Hepatic stellate cell (primary cell): ENCODE data around the gene EVA1A.
"Not testable (repeated sequence)": the region's sequence is repeated elsewhere in the genome, so short reads cannot be mapped to it uniquely, and the experiment has no call there.

Experiments used
- DNase-seq: peaks from one replicate; pipeline ENCODE4 v3.0.0; 2011; ENCODE audit warnings: low spot score

The EVA1A gene

DNA sequence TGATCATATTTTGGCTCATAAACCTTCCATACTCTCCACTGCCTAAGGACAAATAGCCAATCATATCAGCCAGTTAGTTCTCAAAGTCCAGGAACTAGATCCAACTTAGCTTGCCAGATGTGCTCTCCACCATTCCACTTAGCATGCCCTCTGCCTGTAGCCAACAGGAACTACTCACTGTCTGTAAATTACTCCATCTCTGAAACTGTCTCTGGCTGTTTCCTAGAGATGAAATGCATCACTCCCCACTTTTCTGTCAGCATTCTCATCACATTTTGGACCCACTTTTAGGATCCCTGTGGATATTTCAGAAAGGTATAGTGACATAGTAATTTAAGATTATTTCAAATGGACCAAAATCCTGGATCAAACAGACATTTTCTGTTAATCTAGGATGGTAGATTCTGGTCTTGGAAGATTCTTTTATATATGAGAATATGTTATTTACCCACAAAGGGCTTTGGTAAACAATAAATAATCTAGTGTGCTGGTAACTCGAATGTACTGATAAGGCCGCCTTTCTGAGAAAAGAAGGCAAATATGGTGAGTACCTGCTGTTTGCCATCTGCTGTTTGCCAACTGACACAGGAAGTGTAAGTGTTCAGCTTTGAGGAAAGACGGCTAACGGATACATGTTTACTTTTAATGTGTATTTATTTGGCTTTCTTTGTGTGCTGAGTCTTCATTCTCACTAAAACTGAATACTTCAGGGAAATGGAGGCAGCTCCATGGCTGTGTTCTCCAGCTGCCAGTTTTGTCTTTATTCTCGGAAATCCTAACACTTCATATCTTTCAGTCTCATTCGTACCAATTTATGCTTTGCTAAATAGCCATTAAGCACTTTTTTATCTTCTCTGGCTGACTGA, 79.5 kb downstream of the EVA1A start:
- peak; percentile 7 for DNase-seq

DNA sequence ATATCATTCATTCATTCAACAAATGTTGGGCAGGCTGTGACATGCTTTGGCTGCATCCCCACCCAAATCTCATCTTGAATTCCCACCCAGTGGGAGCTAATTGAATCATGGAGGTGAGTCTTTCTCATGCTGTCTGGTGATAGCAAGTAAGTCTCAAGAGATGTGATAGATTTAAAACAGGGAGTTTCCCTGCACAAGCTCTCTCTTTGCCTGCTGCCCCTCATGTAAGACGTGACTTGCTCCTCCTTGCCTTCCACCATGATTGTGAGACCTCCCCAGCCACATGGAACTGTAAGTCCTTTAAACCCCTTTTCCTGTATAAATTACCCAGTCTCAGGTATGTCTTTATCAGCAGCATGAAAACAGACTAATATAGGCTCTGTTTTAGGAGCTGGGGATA, 83.0 kb downstream of the EVA1A start:
- DNase-seq = not testable (repeated sequence)

DNA sequence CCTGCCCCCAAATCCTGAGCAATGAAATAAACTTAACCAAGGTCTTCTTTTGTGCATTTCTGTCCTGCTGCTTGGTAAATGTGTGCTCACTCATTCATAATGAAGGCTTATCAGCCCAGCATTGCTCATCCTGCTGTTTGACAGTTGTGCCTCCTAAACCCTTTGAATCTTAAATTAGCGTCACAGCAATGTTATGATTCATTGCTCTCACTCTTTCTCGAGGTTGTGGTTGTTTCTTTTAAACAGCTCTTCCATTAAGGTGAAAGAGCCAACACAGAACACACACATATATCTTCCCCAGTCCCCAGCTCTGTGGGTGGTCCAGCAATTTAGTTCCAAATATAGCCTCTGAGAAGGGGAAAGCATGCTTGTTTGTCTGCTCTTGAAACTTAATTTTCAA, 84.0 kb downstream of the EVA1A start:
- DNase-seq = peak; percentile 5

DNA sequence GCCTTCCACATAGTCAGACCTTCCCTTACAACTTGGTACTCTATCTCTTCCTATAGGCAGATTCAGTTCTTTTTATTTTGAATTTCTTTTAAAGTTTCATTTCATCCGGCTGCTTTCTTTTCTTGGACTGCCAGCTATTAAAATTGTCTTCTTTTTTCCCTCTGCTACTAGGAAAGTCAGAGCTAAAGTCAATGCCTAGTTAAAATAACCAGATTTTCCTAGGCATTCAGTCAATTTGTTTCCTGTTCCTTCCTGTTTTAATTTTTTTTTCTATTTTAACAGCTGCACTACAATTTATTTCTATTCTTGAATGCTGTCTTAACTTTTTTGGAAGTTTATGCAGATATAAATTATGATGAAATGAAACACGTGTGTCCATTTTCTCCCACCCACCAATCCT, 84.8 kb downstream of the EVA1A start:
- DNase-seq = no peak

DNA sequence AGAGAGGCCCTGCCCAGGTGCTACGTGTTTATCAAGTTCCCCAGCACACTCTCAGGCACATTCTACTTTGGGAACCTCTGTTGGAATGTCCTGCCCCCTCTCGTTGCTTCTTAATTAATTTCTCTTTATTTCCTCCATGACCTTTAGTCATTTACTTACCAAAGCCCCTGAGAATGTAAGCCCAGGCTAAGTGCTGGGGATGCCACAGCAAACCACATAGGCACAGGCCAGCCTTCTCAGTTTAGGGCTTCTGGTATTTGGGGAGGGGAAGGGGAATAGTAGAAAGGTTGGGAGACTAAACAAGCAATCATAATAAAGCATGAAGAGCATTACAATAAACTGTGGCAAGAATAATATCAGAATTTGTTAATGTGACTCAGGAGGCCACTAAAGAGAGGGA, 85.7 kb downstream of the EVA1A start:
- DNase-seq = no peak

DNA sequence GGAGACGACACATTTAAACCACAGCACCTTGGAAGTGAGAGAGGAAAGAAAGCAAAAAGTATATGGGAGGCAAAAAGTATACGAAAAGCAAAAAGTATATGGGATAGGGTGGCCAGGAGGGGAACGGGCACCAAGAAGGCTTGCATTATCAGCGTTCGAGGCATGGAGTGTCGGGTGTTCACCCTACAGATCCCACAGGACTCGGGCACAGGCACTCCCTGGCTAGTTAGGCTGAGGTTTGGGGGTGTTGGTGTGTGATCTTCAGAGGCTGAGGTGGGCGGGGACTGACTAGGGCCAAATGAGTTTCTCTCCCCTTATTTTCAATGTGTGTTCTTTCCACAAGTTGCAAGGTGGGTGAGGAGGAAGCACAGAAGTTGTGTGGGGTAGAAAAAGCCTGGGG, 86.6 kb downstream of the EVA1A start:
- DNase-seq = no peak

DNA sequence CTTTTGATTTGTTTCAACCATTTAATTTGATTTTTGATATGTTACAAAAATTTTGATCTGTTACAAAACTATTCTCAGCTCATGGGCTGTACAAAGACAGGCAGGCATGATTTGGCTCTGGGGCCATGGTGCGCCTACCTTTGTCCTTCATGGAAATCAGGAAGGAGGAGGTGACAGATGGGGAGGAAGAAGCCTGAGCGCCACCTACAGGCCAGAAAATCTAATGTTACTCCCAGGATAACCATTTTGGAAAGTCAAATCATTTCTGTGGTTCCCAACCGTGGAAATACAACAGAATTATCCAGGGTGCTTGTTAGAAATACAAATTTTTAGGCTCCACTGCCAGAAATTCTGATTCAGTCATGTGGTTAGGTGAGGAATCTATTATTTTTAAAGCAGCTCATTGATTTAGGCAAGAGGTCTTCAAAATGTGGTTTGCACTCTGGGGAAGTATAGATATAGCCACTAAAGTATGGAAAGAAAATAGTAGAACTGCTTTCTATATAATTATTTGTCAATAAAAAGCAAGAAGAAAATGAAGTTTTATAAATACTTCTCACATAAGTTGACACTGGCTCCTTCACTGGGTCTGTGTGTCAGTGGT, 93.9 kb downstream of the EVA1A start:
- DNase-seq = peak; percentile 14

DNA sequence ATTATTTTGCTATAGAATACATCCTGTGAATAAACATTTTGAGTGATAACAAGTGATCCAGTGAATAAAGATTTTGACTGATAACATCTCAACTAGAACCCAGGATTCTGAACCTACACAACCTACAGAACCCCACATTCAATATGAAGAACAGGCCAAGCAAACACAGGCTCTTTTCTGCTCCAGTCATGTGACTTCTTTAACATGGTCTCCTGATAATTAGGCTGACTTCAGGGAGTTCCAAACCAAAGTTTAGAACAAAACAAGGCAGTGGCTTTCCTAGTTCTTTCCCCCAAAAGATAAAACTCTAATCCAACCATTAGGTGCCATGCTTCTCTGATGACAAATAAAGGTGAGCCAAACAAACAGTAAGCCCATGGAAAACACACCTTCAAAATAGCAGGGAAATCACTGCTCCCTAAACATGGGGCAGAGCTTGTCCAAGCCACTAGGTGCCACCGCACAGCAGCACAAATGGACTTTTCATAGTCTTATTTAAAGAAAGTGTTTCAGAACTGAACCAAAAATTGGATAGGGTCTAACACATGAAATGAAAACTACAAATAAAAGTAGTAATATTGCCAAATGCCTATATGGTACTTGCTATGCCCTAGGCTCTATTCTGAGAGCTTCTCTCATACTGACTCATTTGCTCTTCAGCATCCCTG, 95.3 kb downstream of the EVA1A start:
- DNase-seq = peak; percentile 4

DNA sequence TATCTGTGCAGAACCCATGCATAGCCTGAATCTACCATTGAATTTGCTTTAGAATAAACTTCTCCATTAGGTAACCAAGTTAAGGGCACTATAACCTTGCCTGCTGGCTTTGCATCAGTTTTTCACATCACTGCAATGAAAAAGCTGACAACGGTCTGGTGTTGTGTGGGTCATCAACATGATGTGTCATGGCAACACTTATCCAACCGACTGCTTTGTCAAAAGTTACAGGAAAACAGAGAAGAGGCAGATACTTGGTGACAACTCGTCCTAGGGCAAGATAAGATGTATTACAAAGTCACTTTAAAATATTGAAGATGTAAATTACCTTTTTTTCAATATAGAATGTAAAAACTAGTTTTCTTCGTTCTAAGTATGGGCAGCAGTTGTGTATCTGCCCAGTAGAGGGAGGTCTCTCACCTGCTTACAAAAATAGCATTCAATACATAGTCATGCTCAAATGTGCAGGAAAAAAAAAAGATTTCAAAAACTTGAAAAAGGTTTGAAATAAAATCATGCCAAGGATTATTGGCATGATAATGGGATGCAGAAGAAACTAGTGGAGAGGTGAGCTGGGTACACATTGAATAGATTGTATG, 96.3 kb downstream of the EVA1A start:
- peak; percentile 4 for DNase-seq

DNA sequence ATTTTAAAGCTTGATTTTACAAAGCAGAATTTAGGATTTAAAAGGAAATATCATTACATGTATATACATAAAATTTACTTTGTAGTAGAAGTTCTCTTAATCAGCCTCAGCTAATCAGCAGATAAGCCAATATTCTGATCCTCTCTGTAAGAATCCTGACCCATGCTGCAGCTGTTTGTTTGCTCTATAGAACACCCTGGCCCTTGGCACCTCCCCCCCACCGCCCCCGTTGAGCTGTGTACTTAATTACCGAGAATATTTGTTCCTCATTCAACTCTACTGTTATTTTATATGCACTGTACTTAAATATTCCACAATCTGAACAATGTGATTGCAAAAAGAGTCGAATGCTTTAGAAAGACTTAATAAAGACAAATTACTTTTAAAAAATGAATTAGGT, 98.0 kb downstream of the EVA1A start:
- DNase-seq = no peak

DNA sequence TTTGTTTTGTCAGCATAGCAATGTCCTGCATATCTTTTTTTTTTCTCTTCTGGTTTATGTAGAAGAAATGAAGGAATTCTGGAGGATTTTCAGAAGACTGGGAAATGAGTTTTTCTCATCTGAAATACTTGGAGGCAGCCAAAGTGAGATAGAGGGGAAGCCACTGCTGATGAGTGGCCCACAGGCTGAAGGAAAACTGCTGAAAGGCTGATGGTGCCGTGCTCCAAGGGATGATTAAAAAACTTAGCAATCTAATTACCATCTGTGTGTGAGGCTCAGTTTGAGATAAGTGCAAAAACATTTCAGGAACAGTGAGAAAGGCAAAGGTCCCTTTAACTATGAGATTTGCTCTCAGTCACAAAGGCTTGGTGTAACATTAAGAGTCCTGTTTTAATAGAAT, 98.5 kb downstream of the EVA1A start:
- DNase-seq = no peak

DNA sequence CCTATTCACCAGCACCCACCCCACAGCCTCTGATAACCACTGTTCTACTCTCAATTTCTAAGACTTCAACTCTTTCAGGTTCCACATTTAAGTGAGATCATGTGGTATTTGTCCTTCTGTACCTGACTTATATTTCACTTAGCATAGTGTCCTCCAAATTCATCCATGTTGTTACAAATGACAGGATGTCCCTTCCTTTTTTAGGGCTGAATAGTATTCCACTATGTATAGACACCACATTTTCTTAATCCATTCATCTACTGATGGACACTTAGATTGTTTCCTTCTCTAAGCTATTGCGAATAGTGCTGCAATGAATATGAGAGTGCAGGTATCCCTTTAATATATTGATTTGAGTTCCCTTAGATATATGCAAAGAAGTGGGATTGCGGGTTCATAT, 100.1 kb downstream of the EVA1A start:
- DNase-seq = no peak

DNA sequence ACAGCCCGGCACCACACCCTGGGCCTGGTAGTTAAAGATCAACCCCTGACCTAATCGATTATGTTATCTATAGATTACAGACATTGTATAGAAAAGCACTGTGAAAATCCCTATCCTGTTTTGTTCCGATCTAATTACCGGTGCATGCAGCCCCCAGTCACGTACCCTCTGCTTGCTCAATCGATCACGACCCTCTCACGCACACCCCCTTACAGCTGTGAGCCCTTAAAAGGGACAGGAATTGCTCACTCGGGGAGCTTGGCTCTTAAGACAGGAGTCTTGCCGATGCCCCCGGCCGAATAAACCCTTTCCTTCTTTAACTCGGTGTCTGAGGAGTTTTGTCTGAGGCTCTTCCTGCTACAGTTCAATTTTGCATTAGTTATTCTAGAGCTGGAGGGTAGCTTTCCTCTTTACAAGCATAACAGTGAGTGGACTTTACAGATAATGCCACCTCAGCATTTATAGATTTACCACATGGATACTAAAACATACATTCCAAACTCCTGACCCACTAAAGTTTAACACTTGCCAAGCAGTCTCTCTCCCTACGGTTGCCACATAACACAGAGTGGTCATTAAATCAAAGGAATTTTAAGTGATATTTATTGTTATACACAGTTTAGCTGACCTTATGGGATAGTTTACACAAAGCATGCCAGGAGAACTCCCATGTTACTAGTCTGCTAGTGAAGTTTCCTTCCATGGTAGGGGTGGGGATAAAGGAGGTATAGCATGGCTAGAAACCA, 101.0 kb downstream of the EVA1A start:
- DNase-seq = peak; percentile 23

DNA sequence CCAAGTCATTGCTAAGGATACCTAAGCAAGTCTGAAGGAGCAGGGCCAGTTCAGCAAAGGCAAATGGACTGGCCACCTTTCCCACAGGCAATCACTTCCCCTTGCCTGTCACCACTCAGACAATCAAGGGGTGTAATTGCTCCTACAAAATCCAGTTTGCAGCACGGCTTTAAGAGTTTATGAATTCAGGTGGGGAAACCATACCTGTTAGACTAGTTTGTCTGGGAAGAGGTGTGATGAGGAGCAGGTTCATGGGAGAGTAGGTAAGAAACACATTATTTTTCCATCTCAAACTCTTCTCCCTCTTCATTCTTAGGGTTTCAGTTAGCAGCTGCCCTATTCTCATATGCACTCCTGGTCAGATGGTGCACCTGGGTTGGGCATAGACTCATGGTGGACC, 102.5 kb downstream of the EVA1A start:
- no peak for DNase-seq

DNA sequence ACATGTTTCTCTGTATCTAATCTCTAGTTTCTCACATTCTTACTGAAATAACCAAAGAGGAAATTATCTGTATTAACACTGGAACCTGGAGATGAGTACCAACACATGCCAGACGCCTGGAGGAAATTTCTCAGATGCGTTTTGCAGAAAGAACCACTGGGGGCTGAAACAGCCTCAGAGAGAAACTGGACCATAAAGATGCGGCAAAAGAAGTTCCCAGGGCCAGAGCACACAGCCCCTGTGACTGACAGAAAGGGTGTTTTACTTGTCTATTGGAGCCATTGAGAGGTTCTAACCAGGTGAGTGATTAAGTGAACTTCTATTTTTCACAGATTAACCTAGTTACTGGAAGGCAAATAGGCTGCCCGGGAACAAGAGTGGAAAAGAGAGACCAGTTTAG, 103.9 kb downstream of the EVA1A start:
- DNase-seq = no peak

DNA sequence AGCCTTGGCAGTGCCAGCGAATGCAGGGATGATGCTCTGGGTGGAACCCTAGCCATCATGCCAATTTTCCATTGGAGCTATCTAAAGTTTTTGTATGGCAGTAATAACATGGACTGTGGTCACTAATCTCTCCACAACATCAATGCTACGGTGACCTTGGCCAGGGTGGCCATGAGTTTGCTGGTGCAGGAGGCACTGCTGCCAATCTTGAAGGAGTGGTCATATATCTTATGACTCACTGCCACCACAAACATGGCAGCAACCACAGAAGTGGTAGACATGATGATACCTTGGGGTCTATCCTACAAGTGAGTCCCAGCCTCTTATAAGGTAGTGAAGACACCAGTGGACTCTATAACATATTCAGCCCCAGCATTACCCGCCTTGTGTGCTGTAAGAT, 104.6 kb downstream of the EVA1A start:
- DNase-seq = no peak

DNA sequence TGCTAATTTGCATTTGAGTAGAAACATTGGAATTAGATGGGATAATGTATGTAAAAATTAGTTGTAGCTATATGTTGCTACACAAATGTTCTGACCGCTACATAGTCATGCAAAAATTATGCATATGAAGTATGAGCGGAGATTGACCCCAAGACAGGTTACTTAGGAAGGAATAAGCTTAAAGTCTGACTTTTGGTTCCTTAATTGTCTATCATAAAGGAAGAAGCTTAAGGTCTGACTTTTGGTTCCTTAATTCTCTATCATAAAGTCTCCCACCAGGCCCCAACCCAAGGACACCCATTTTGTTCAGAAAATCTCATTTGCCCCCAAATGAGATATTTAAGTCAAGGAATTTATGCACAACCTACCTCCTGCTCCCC, 106.5 kb downstream of the EVA1A start:
- DNase-seq = no peak

DNA sequence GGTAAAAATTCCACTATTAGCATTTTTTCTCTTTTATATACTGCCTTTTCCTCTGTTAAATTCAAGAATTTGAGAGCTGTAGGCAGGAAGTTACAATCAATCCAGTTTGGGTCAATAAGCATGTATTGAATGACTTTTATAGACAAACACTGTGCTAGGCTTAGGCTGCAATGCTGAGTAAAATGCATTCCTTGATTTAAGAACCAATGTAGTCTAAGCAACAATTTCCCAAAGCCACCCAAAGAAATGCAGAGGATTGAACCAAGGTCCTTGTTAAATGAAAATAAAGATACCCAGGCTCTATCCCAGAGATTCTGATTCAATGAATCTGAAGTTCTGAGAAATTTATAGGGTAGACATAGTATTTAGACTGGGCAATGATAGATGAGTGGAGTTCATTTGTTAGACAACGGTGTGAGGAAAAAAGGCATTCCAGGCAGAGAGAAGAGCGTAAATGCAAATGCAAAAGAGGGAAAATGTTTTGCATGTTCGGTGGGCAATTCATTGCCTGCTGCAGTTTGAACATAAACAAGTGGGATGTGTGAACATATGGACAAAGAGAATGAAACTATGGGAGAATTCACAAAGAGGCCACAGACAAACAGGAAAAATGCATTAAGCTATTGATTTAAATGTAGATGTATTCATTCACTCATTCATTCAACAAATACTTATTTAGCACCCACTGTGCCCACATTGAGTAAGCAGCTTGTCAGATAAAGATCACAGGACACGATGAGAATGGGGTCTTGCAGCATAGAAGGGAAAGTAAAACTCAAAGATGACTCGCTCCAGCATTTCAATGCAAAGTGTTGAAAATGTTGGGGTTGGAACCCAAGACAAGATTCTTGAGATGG, 107.1 kb downstream of the EVA1A start:
- DNase-seq = no peak

DNA sequence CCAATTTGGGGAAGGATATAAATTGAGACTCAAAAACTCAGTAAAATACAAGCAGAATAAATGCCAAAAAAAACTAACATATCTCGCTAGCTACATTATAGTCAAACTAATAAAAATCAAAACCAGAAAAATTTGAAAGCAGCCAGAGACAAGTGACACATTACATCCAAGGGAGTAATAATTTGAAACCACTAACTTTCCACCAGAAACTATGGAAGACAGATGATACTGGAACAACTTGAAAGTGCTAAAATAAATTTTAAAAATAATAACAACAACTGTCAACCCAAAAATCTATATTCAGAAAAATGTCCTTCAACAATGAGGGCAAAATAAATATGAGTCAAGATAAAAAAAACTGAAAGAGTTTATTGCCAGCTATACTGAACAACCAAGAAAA, 110.7 kb downstream of the EVA1A start:
- no peak for DNase-seq

DNA sequence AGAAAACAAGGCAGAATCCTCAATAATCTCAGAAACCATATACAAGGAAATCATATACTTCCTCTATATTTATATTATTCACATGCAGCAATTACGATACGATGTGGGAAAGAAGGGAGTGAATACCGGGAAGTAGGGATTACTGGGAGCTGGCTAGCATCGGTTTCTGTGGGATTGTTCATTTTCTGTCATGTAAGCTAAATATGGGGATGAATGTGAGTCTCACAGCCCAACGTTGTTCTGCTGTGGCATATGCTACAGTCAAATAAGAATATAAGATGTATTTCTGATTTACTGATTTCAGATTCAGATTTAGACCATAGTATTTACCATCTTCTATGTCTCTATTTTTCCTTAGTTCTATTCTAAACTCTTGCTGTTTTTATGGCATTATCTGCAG, 113.6 kb downstream of the EVA1A start:
- DNase-seq = no peak
